ENCODE data around the gene AMZ1. TPM values are rescaled to one million over a fixed set of nuclear protein-coding genes. Genes with fewer than 3 reads are reported as not detected.
A peak's percentile ranks its signal among the peaks of the same experiment; 100 is the strongest.

The AMZ1 gene
- total RNA-seq, 1 donor from 2014 or later, result 9.1 TPM

DNA sequence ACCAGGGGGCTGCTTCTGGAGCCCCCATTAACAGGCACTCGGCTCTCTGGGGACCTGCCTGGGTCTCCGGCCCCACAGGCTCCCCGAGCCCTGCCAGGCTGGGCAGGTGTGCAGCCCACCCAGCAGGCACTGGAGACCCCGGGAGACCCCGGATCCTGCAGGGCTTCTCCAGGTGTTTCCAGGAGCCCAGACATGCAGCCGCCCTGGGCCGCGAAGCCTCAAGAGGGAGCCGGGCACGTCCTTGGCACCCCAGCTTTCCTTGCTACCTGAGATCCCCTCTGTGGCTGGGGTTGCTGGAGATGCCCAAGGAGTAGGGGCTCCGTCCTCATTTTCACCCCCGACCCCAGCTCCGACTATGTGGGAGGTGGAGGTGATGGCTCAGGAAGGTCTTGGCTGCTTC, 7.7 kb upstream of the AMZ1 start:
- Mint-ChIP-seq H3K36me3 (ENCODE audit: low read depth) (no peaks in the 10 kb centered on the region), H3K9me3 (ENCODE audit: low read depth) (no peaks in the 10 kb centered on the region), H3K4me3 (ENCODE audit: unreplicated experiment) (no peak overlapping the region), H3K27ac (ENCODE audit: unreplicated experiment) (no peak overlapping the region), H3K27me3 (ENCODE audit: low read depth) (no peaks in the 10 kb centered on the region), H3K4me1 (ENCODE audit: low read depth) (no peaks in the 10 kb centered on the region)
- no peak for DNase-seq (ENCODE audit: low spot score)
- TF ChIP-seq, protein P1, sequence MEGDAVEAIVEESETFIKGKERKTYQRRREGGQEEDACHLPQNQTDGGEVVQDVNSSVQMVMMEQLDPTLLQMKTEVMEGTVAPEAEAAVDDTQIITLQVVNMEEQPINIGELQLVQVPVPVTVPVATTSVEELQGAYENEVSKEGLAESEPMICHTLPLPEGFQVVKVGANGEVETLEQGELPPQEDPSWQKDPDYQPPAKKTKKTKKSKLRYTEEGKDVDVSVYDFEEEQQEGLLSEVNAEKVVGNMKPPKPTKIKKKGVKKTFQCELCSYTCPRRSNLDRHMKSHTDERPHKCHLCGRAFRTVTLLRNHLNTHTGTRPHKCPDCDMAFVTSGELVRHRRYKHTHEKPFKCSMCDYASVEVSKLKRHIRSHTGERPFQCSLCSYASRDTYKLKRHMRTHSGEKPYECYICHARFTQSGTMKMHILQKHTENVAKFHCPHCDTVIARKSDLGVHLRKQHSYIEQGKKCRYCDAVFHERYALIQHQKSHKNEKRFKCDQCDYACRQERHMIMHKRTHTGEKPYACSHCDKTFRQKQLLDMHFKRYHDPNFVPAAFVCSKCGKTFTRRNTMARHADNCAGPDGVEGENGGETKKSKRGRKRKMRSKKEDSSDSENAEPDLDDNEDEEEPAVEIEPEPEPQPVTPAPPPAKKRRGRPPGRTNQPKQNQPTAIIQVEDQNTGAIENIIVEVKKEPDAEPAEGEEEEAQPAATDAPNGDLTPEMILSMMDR (IDR thresholded peaks at IDR 0.05), result no peak

DNA sequence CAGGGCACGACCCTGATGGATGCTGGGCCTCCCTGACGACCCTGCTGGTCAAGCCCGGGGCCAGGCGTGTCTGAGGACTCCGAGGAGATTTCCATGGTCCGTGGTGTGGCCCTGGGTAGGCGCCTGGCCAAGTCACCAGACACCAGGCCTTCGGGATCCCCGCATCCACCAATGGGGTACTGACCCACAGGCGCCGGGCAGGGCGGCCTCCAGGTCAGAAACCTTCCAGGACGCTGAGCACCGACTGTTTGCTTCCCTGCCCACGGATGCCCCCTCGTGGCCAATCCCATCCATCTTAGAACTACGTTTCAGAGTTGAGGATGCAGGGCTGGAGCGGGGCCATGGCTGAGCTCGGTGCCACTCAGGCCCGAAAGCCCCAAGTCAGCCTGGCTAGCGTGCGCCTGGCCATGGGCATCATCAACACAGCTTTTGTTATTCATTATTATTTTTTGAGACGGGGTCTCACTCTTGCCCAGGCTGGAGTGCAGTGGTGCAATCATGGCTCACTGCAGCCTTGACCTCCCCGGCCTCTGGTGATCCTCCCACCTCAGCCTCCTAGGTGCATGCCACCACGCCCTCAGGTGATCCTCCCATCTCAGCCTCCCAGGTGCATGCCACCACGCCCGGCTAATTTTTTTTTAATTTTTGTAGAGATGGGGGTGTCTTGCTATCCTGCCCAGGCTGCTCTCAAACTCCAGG, 7.1 kb upstream of the AMZ1 start:
- Mint-ChIP-seq H3K9me3 (ENCODE audit: low read depth) (no peaks in the 10 kb centered on the region), H3K27me3 (ENCODE audit: low read depth) (no peaks in the 10 kb centered on the region), H3K27ac (ENCODE audit: unreplicated experiment) (no peak overlapping the region), H3K4me1 (ENCODE audit: low read depth) (no peaks in the 10 kb centered on the region), H3K36me3 (ENCODE audit: low read depth) (no peaks in the 10 kb centered on the region), H3K4me3 (ENCODE audit: unreplicated experiment) (no peak overlapping the region)
- TF ChIP-seq, protein P1 (IDR thresholded peaks at IDR 0.05), result peak; percentile 93
- no peak for DNase-seq (ENCODE audit: low spot score)

DNA sequence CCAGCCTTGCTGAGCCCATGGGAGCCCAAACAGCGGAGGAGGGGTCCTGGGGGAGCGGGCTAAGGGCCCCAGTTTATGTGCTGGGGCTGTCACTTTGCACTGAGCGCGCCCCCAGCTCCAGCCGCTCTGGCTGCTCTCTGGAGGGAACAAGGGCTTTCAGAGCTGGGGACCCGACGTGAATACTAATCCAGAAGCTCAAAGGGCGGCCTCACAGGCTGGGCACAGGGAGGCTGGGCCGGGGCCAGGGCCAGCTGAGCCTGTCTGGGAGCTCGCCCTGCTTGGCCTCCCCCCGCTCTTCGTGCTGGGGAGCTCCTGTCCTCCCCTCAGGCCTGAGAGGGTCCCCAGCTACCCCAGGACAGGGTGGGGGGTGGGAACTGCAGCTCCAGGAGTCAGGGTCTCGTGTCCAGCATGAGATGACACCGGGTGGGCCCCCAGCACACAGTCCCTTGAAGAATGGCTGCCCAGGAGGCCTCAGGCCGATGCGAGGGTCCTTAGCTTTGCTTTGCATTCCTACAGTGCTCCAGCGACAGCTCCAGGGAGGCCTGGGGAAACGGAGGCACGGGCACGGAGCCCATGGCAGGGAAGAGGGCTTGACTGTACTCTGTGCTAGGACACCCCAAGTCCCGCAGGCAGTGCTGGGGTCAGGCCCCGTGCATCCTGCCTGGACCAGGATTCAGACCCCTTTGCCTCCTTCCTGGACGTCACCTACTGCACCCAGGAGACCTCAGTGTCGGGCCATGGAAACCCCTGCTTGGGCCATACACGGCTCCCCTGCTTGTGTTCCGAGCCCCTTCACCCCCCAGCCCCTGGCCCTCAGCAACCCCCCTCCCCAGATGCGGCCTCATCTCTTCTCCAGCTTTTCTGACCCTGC, 5.8 kb upstream of the AMZ1 start:
- Mint-ChIP-seq H3K4me1 (ENCODE audit: low read depth) (peaks cover 1% of the 10 kb centered on the region), H3K27ac (ENCODE audit: unreplicated experiment) (no peak overlapping the region), H3K36me3 (ENCODE audit: low read depth) (no peaks in the 10 kb centered on the region), H3K9me3 (ENCODE audit: low read depth) (no peaks in the 10 kb centered on the region), H3K4me3 (ENCODE audit: unreplicated experiment) (no peak overlapping the region), H3K27me3 (ENCODE audit: low read depth) (no peaks in the 10 kb centered on the region)
- no peak for DNase-seq (ENCODE audit: low spot score)
- TF ChIP-seq, protein P1 (IDR thresholded peaks at IDR 0.05), result no peak

DNA sequence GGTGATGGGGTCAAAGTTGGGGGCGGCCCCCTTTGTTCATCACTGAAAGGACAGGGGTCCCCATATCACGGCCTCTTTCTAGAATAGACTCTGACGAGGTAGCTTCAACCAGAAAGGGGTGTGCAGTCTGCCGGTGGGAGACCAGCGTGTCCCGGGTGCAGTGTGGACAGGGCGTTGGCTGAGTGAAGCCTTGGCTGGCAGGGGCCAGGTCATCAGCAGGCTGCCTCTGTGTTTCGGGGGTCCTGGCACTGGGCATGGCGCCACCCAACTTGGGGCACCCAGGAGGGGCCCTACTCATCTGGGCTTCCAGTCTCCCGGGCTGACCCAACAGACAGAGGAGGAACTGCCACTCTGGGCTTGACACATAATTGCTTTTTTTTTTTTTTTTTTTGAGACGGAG, 3.5 kb upstream of the AMZ1 start:
- Mint-ChIP-seq H3K27me3 (ENCODE audit: low read depth) (no peaks in the 10 kb centered on the region), H3K36me3 (ENCODE audit: low read depth) (no peaks in the 10 kb centered on the region), H3K4me3 (ENCODE audit: unreplicated experiment) (no peak overlapping the region), H3K27ac (ENCODE audit: unreplicated experiment) (no peak overlapping the region), H3K4me1 (ENCODE audit: low read depth) (peaks cover 16% of the 10 kb centered on the region), H3K9me3 (ENCODE audit: low read depth) (no peaks in the 10 kb centered on the region)
- TF ChIP-seq, protein P1 (IDR thresholded peaks at IDR 0.05), result no peak
- DNase-seq (ENCODE audit: low spot score), result no peak

DNA sequence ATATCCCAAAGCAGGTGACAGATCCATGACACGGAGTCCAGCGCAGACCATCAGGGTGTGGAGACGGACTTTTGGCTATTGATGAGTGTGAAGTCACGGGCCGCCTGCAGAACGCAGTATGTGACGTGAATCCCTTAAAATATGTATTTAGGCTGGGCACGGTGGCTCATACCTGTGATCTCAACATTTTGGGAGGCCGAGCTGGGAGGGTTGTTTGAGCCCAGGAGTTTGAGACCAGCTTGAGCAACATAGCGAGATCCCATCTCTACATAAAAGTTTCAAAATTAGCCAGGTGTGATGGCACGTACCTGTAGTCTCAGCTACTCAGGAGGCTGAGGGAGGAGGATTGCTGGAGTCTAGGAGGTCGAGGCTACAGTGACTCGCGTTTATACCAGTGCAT, 1.9 kb upstream of the AMZ1 start:
- no peak for DNase-seq (ENCODE audit: low spot score)
- Mint-ChIP-seq H3K4me3 (ENCODE audit: unreplicated experiment) (no peak overlapping the region), H3K9me3 (ENCODE audit: low read depth) (no peaks in the 10 kb centered on the region)

More for the DNA sequence above, 1.9 kb upstream of the AMZ1 start:
- peaks cover 32% of the 10 kb centered on the region for H3K4me1 Mint-ChIP-seq (ENCODE audit: low read depth)
- no peaks in the 10 kb centered on the region for H3K27me3 Mint-ChIP-seq (ENCODE audit: low read depth)
- H3K36me3 Mint-ChIP-seq (ENCODE audit: low read depth), result no peaks in the 10 kb centered on the region
- peak overlapping the region; percentile 49 for H3K27ac Mint-ChIP-seq (ENCODE audit: unreplicated experiment)
- TF ChIP-seq, protein P1 (IDR thresholded peaks at IDR 0.05), result no peak
